ENCODE data around the gene C1QTNF7. TPM values are rescaled to one million over a fixed set of nuclear protein-coding genes. Genes with fewer than 3 reads are reported as not detected.

The C1QTNF7 gene
- total RNA-seq, 1 donor from 2014 or later: 1.8 TPM

DNA sequence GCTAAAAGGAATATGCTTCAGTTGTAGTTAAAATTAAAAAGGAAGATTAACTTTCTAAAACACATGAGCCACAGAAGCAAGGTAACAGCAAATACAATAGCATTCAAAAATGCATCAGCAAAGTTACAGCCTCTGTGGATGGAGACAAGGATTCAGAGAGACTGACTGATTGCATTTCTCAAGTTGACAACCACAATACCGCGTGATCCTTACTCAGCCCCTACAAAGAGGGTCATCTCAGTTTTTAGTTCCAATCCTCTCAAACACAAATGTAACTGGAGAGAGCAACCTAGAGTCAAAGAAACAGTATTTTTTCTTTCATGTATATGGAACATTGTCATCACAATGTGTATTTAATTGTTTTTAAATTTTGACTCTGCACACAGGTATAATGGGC lies 14.2 kb upstream of the C1QTNF7 start:
- DNase-seq (ENCODE audit: low spot score): no peak

GRCh38 chr4:15414551-15415091 lies 13.2 kb upstream of the C1QTNF7 start:
- DNase-seq (ENCODE audit: low spot score): no peak

DNA sequence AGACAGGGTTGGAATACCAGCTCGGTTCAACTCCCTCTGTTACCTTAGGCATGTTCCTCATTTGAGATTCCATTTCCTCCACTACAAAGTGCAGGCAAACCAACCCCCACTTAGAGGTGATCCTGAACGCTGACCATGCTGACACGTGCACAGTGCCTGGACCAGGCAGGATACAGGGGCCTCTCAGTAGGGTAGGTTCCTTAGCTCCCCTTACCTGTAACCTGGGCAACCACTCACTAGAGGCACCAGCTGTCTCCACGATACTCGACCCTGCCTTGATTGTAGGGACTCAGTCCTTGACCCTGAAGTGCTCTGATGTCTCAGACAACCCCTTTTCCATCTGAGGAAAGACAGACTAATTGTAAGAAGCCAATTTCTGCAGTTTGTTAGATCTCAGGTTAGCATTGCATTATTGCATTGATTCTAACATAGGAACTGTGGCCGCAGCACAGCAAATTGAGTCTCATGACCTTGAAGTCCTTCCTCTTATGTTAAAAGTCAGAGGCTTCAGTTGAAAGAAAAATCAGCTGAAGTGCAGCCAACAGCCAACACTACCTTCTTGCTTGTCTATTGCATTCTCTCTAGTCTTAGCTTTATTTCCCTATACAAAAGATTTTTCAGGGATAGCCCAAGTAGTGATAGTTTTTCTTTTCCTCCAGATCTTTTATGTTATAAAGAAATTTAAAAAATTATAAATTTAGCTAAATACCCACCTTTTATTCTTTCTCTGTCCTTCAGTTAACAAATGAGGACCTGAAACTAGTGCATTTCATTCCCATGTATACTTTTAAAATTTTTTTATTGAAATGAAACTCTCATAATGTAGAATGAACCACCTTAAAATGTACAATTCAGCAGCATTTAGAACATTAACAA lies 11.2 kb upstream of the C1QTNF7 start:
- DNase-seq (ENCODE audit: low spot score): no peak

DNA sequence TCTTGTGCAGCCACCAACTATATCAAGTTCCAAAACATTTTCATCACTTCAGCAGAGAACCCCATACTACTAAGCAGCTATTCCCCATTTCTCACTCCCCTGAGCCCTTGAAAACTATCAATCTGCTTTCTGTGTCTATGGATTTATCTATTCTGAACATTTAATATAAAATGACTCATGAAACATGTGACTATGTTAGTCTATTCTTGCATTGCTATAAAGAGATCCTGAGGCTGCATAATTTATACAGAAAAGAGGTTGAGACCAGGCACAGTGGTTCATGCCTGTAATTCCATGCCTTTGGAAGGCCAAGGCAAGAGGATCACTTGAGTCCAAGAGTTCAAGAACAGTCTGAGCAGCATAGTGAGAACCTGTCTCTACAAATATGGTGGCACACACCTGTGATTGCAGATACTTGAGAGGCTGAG lies 10.6 kb upstream of the C1QTNF7 start:
- no peak for DNase-seq (ENCODE audit: low spot score)

- no peak for DNase-seq (ENCODE audit: low spot score)
These were observed 8.9 kb upstream of the C1QTNF7 start for GRCh38 chr4:15418956-15419355.

DNA sequence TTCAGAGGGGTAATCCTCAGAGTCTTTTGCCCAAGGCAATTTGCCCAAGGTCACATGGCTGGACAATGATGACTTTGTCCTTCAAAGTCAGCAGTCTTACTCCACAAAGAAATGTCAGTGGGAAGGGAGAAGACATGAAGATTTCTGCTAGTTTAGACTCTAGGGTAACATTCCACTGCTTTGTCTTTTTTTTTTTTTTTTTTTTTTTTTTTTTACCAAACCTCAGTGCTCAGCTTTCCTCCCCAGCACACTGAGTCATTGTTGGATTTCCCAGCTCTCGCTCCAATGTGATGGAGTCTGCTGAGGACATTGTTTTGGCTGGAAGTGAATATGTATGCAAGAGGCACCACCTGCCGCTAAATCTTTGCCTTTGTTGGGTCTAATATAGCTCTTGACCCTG lies 7.2 kb upstream of the C1QTNF7 start:
- DNase-seq (ENCODE audit: low spot score): no peak

DNA sequence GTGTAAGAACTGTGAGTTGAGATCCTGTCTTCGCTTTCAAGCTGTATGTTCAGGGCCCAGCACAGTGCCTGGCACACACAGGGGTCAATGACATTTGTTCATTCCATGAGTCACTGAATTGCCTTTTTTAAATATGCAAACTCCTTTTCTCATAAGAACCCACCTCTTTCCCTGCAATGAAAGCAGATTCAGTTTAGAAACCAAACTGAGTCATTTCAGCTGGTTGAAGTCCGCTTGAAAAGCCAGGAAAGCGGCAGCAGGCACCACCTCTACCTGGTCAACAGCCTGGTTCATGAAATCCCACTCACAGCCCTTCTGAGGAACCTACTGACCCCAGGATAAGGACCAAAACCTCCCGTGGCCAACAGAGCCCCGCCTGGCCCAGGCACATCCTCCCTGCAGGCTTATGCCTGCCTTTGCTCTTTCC lies 4.5 kb upstream of the C1QTNF7 start:
- DNase-seq (ENCODE audit: low spot score): no peak

GRCh38 chr4:15425520-15425919 lies 2.3 kb upstream of the C1QTNF7 start:
- no peak for DNase-seq (ENCODE audit: low spot score)

GRCh38 chr4:15427161-15427560 lies 672 bp upstream of the C1QTNF7 start:
- no peak for DNase-seq (ENCODE audit: low spot score)

GRCh38 chr4:15428611-15429010 lies 778 bp downstream of the C1QTNF7 start:
- no peak for DNase-seq (ENCODE audit: low spot score)

DNA sequence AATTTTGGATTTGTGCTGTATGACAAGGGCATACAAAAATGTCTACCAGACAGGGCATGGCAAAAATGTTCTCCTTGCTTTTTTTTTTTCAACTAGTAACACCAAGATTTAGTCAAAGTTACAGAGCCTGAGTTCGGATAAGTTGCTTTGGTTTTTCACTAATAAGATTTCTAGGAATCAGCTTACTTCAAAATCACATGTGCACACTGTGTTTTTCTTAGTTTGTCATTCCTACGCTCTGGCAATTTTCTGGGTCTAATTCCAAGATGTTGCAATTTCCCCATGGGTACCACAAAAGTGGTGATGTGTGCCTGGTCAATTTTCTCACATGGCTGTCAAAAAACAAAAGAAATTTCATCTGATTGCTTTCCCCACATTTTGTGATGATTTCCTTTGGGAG lies 6.3 kb downstream of the C1QTNF7 start:
- no peak for DNase-seq (ENCODE audit: low spot score)

DNA sequence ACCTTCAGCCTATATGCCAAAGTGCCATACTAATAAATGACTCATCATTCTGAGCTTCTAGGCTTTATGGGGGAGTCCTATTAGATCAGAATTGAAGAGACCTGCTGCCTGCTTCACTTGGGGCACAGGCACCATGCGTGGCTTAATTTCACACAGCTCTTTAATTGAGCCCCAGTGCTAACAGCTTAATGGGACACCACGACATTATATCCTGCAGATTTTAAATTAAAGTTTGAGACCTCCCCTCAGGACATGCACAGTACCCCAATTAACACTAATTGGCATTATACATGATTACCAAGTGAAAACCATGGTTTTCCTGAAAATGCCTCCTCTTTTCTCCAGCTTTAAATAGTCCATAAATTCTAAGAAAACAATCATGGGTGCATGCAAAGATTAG lies 6.8 kb downstream of the C1QTNF7 start:
- DNase-seq (ENCODE audit: low spot score): no peak

- DNase-seq (ENCODE audit: low spot score): no peak
These were observed 8.7 kb downstream of the C1QTNF7 start for GRCh38 chr4:15436513-15436912.

DNA sequence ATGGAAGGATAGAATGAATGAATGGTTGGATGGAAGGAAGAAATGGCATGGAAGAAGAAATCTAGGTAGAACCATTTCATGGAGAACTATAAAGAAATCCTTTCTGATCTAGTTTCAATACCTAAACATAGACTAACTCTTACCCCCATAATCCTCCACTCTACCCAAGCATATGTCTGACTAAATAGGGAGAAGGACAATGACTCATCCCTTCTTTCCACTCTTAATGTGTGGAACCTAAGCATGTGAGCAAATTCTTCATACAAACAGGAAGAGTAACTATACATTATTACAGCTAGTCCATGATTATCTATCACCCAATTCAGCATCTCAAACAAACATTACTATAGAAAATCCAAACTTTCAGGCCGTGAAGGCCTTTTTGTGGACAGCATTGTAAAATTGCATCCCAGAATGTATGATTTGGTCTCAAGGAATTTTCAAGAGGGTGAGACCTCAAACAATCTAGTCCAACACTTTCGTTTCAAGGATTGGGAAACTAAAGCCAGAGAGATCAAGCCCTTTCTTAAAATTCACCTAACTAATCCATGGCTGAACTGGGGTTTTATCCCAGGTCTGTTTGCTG lies 11.2 kb downstream of the C1QTNF7 start:
- no peak for DNase-seq (ENCODE audit: low spot score)

DNA sequence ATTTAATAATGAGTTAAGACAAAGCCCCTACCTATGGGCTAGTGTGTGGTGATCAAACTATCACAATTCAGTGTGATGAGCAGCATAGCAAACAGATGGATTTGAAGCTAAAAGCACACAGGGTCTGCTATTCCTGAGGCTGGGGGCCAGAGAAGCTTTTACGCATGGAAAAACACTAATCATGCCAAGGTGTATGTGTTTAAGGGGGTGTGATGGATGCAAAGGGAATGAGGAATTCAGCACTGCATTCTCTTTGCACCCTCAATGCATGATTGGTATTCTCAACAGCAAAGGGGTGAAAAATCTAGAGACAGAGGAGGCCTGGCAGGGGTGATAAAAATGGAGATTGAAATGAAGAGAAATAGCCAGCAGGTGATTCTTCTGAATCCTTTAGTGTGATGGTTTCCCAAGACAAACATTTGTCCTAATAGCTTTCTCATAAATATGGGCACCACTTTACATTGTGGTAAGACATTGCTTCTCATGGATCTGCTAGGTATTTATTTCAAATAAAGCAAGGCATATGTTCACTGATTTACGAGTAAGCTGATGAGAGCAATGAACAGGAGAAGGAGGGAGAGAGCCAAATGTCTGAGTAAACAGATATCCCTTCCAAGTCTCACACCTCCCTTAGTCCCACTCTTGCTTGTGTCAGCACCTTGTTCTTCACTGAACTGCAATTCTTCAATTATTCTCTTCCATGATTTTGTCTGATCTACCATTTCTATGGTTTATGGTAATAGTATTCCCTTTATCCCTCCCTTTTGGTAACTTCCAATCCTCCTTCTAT lies 15.7 kb downstream of the C1QTNF7 start:
- no peak for DNase-seq (ENCODE audit: low spot score)

DNA sequence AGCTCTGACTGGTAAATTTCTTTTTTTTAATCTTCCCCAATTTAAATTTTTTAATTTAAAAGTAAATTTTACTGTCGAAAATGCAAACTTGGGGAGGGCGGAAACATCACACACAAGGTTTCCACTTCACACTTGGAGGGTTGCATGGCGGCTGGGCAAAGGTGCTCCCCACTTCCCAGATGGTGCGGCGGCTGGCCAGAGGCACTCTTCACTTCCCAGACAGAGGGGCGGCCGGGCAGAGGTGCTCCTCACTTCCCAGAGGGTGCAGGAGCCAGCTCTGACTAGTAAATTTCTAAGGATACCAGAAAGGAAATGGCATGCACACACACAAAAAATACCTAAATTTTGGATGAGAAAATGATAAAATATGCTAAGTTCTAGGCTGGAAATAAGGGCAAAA lies 16.4 kb downstream of the C1QTNF7 start:
- DNase-seq (ENCODE audit: low spot score): no peak

DNA sequence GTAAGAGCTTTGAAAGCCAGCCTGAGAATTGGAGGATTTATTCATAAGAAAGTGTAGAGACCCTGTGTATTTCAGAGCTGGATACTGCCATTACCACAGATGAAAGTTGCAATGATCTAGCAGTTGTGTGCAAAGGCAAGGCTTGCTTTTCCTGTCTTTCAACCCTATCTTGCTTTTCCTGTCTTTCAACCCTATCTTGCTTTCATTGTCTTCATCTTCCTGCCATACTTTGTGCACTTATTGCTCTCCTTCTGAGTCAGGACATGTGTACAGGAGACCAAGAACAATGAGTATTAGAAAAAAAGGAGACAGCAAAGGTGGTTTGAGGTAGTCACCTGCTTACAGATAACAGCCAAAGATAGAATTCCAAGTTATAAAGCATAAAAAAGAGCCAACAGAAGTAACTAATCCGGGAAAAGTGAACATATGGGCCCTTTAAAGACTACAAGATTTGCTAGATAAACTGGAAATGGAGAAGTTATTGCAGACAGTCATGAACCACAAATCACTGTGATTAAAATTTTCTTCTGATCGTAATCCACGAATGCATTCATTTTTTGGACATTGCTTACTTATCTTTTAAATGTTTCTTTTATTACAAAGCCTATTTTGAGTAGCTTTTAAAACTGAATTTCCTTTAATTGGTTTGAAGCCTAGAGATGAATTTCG lies 17.2 kb downstream of the C1QTNF7 start:
- DNase-seq (ENCODE audit: low spot score): no peak

DNA sequence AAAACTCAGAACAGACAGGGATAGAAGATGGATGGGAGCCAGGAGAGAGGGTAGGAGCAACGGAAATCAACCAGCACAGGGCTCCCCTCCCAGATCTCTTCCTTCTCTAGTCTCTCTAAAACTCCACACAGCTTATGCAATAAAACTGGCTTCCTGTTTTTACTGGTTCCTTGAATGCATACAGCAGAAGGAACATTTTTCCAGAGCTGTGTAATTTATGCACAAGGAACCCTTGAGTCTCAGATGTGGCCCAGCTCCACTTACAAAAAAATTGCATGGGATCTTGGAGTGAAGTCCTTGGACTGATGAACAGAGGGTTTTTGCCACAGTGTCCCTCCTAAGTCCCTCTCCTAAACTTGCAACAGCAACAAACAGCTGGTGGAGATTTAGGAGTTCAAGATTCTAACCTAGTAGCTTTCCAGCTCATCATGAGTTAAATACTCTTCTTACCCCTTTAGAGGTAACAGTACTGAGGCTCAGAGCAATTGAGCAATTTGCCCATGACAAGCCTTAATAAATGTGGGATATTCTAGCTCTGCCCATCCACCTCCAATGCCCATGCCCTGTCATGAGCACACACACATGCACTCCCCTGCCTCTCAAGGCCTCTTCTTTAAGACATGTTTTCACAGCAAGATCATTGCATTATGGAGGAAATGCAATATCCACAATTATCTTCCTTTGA lies 23.5 kb downstream of the C1QTNF7 start:
- no peak for DNase-seq (ENCODE audit: low spot score)

DNA sequence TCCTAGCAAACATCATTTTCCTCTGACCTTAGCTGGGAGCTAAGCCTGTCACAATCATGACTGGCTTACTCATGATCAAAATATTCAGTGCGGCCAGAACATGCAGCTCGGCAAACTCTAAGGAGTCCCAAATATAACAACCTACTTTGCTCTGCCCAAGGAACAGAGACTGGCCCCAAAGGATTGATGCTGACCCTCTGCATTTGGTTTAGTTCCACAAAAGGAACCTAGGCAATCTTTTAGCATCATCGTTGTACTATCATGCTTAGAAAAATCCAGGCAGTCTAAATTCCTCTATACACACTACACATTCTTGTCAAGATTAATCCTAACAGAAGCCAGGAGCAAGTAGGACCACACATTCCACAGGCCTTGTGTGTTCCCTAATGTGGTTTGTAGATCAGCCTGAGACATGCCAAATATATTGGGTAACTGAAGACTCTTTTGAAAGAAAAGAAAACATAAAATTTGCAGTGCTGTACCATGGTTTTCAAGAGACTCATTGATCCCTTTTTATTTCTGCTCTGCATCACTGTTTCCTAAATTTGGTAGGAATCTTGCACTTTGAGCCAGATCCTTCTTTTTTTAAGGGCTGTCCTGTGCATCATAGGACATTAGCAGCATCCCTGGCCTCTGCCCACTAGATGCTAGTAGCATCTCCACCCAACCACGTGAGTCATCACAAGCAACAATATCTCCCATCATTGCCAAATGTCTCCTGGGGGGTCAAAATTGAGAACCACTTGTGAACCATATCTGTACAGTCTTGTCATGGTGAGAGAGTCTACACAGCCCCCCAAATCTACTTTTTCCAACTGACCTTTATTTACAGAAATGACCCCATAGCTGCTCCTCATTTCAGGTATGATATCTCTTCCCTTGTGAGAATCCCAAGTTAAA lies 24.3 kb downstream of the C1QTNF7 start:
- DNase-seq (ENCODE audit: low spot score): no peak

DNA sequence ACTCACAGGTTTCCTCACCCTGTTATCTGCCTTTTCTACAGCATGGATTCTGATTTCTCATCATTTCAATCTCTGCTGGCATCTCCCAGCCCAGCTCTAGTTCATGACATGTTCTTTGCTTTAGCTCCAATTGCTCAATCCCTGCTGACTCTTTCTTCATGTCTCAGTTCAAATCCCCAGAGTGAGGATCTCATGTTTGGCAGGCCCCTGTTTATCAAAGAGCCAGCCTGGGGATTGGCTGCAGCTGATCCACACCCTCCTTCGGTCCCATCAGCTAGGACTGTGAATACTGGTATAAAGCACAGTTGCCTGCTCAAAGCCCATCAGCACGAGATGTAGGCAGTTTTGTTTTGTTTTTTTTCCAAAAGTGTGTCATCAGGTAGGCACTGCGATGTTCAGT lies 27.5 kb downstream of the C1QTNF7 start:
- no peak for DNase-seq (ENCODE audit: low spot score)
